Urinary bladder (tissue), 4 donors: ENCODE measurements around the gene BPHL. TPM values are rescaled to one million over a fixed set of nuclear protein-coding genes. Genes with fewer than 3 reads are reported as not detected.

Experiments
- DNase-seq: peaks from one replicate; pipeline ENCODE4 v3.0.0-alpha.2; 2015; ENCODE audit errors: extremely low spot score
- H3K27ac ChIP-seq: one replicate; pipeline ENCODE4 v1.5.1; 2013; ENCODE audit warnings: low read depth, mild to moderate bottlenecking, moderate library complexity
- H3K36me3 ChIP-seq: one replicate; pipeline ENCODE4 v1.6.1; 2013; ENCODE audit warnings: mild to moderate bottlenecking, moderate library complexity; ENCODE audit not compliant: insufficient read depth
- H3K4me1 ChIP-seq: one replicate; pipeline ENCODE4 v1.6.1; 2013; ENCODE audit warnings: mild to moderate bottlenecking, moderate library complexity; ENCODE audit not compliant: insufficient read depth
- H3K4me3 ChIP-seq: one replicate; pipeline ENCODE4 v1.5.1; 2013; ENCODE audit warnings: low read depth, low read length
- WGBS: extraction: QIAGEN DNeasy Blood & Tissue Kit; methylation state at CpG from one replicate; pipeline ENCODE4 v1.1.7; 2013; 5-methylcytosine and 5-hydroxymethylcytosine counted together
- polyA plus RNA-seq: library from polyadenylated mRNA; stranded (reverse); fragments of 200-250 nt; gene quantifications from one replicate; pipeline ENCODE4 v1.2.3, GENCODE V29; 2013
- total RNA-seq: library from RNA; depleted of rRNA; stranded (reverse); fragments of >200 nt; gene quantifications from one replicate; pipeline ENCODE4 v1.2.3, GENCODE V29; 2014
- donor health status: healthy with polysubstance abuse.
- donor health status: healthy.

The BPHL gene
- total and polyA plus RNA-seq, 2 donors = 13.3 to 23.7 TPM

- DNase-seq = no peak
- no peak overlapping the region for H3K4me3 ChIP-seq
- H3K36me3 ChIP-seq = peaks cover 3% of the 10 kb centered on the region
- no peaks in the 10 kb centered on the region for H3K4me1 ChIP-seq
- H3K27ac ChIP-seq = no peak overlapping the region
- 80% methylated on average over 4 of the region's 4 CpGs for WGBS
Observed at GRCh38 chr6:3090013-3090412, 28.5 kb upstream of the BPHL start.

GRCh38 chr6:3094815-3095214, 23.7 kb upstream of the BPHL start:
- no peaks in the 10 kb centered on the region for H3K4me1 ChIP-seq
- H3K36me3 ChIP-seq = peaks cover 5% of the 10 kb centered on the region
- DNase-seq = no peak
- H3K4me3 ChIP-seq = no peak overlapping the region
- H3K27ac ChIP-seq = no peak overlapping the region
- 89% methylated on average over 2 of the region's 2 CpGs for WGBS

- Histone ChIP-seq H3K4me3 (no peak overlapping the region), H3K27ac (no peak overlapping the region), H3K4me1 (no peaks in the 10 kb centered on the region), H3K36me3 (peaks cover 3% of the 10 kb centered on the region)
- no peak for DNase-seq
- WGBS = 91% methylated on average over 3 of the region's 3 CpGs
Observed at GRCh38 chr6:3102875-3103274, 15.6 kb upstream of the BPHL start.

- 89% methylated on average over 10 of the region's 10 CpGs for WGBS
- H3K27ac ChIP-seq = no peak overlapping the region
- peaks cover 3% of the 10 kb centered on the region for H3K36me3 ChIP-seq
Observed at GRCh38 chr6:3108746-3109414, 9.6 kb upstream of the BPHL start.

GRCh38 chr6:3109761-3110160, 8.8 kb upstream of the BPHL start:
- no peak for DNase-seq
- 91% methylated on average over 3 of the region's 3 CpGs for WGBS
- no peak overlapping the region for H3K27ac ChIP-seq
- no peaks in the 10 kb centered on the region for H3K4me1 ChIP-seq
- no peak overlapping the region for H3K4me3 ChIP-seq
- peaks cover 3% of the 10 kb centered on the region for H3K36me3 ChIP-seq

More at GRCh38 chr6:3108746-3109414, 9.6 kb upstream of the BPHL start:
- Histone ChIP-seq H3K4me1 (no peaks in the 10 kb centered on the region), H3K4me3 (no peak overlapping the region)
- no peak for DNase-seq

- 93% methylated on average over 6 of the region's 6 CpGs for WGBS
- no peak overlapping the region for H3K4me3 ChIP-seq
- H3K36me3 ChIP-seq = peaks cover 3% of the 10 kb centered on the region
- DNase-seq = no peak
- no peak overlapping the region for H3K27ac ChIP-seq
- H3K4me1 ChIP-seq = no peaks in the 10 kb centered on the region
Observed at GRCh38 chr6:3114377-3114776, 4.1 kb upstream of the BPHL start.

GRCh38 chr6:3117912-3118352, 579 bp upstream of the BPHL start:
- no peak for DNase-seq
- H3K4me1 ChIP-seq = no peaks in the 10 kb centered on the region
- H3K4me3 ChIP-seq = peak overlapping the region; percentile 71
- H3K36me3 ChIP-seq = peaks cover 3% of the 10 kb centered on the region
- peak overlapping the region; percentile 79 for H3K27ac ChIP-seq
- 12% methylated on average over 8 of the region's 8 CpGs for WGBS

GRCh38 chr6:3119040-3119723, 671 bp downstream of the BPHL start:
- H3K4me1 ChIP-seq = no peaks in the 10 kb centered on the region
- H3K4me3 ChIP-seq = peak overlapping the region; percentile 71
- WGBS = 23% methylated on average over 19 of the region's 19 CpGs
- H3K27ac ChIP-seq = no peak overlapping the region
- H3K36me3 ChIP-seq = peaks cover 2% of the 10 kb centered on the region
- DNase-seq = no peak

- no peaks in the 10 kb centered on the region for H3K4me1 ChIP-seq
- no peak for DNase-seq
- no peaks in the 10 kb centered on the region for H3K36me3 ChIP-seq
- WGBS = 90% methylated on average over 5 of the region's 5 CpGs
- H3K4me3 ChIP-seq = no peak overlapping the region
- no peak overlapping the region for H3K27ac ChIP-seq
Observed at GRCh38 chr6:3120765-3121089, 2.2 kb downstream of the BPHL start.

- no peak for DNase-seq
- Histone ChIP-seq H3K27ac (no peak overlapping the region), H3K36me3 (no peaks in the 10 kb centered on the region), H3K4me3 (no peak overlapping the region), H3K4me1 (no peaks in the 10 kb centered on the region)
- WGBS = 92% methylated on average over 9 of the region's 9 CpGs
Observed at GRCh38 chr6:3122823-3123182, 4.3 kb downstream of the BPHL start.

GRCh38 chr6:3124667-3125066, 6.2 kb downstream of the BPHL start:
- Histone ChIP-seq H3K4me3 (no peak overlapping the region), H3K4me1 (no peaks in the 10 kb centered on the region), H3K27ac (no peak overlapping the region), H3K36me3 (no peaks in the 10 kb centered on the region)
- 85% methylated on average over 8 of the region's 8 CpGs for WGBS
- DNase-seq = no peak

GRCh38 chr6:3125815-3126214, 7.3 kb downstream of the BPHL start:
- WGBS = 46% methylated on average over 2 of the region's 2 CpGs
- Histone ChIP-seq H3K27ac (no peak overlapping the region), H3K4me1 (no peaks in the 10 kb centered on the region), H3K4me3 (no peak overlapping the region), H3K36me3 (no peaks in the 10 kb centered on the region)
- DNase-seq = no peak

GRCh38 chr6:3128356-3129108, 10.0 kb downstream of the BPHL start:
- no peaks in the 10 kb centered on the region for H3K36me3 ChIP-seq
- WGBS = 95% methylated on average over 15 of the region's 15 CpGs
- no peaks in the 10 kb centered on the region for H3K4me1 ChIP-seq
- no peak for DNase-seq
- H3K4me3 ChIP-seq = no peak overlapping the region
- H3K27ac ChIP-seq = no peak overlapping the region

- WGBS = 94% methylated on average over 15 of the region's 15 CpGs
- no peaks in the 10 kb centered on the region for H3K36me3 ChIP-seq
- DNase-seq = no peak
Observed at GRCh38 chr6:3131695-3132094, 13.2 kb downstream of the BPHL start.

More at GRCh38 chr6:3131695-3132094, 13.2 kb downstream of the BPHL start:
- no peak overlapping the region for H3K4me3 ChIP-seq
- no peak overlapping the region for H3K27ac ChIP-seq
- H3K4me1 ChIP-seq = no peaks in the 10 kb centered on the region
